ENCODE data around the gene MISFA.
A peak's percentile ranks its signal among the peaks of the same experiment; 100 is the strongest.
"Not testable (repeated sequence)": the region's sequence is repeated elsewhere in the genome, so short reads cannot be mapped to it uniquely, and the experiment has no call there.

MISFA gene

GRCh38 chr11:18578975-18579598 lies 20.5 kb upstream of the MISFA start:
- no peak for DNase-seq (ENCODE audit: extremely low read depth, low read depth)
- TF ChIP-seq, protein P1, sequence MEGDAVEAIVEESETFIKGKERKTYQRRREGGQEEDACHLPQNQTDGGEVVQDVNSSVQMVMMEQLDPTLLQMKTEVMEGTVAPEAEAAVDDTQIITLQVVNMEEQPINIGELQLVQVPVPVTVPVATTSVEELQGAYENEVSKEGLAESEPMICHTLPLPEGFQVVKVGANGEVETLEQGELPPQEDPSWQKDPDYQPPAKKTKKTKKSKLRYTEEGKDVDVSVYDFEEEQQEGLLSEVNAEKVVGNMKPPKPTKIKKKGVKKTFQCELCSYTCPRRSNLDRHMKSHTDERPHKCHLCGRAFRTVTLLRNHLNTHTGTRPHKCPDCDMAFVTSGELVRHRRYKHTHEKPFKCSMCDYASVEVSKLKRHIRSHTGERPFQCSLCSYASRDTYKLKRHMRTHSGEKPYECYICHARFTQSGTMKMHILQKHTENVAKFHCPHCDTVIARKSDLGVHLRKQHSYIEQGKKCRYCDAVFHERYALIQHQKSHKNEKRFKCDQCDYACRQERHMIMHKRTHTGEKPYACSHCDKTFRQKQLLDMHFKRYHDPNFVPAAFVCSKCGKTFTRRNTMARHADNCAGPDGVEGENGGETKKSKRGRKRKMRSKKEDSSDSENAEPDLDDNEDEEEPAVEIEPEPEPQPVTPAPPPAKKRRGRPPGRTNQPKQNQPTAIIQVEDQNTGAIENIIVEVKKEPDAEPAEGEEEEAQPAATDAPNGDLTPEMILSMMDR (IDR thresholded peaks at IDR 0.05; ENCODE audit: low read depth, low read length, missing control alignments) = no peak
- H3K4me3 ChIP-seq (replicated peaks; ENCODE audit: low read depth, low read length) = no peak overlapping the region

GRCh38 chr11:18580113-18580766 lies 19.3 kb upstream of the MISFA start:
- no peak overlapping the region for H3K4me3 ChIP-seq (replicated peaks; ENCODE audit: low read depth, low read length)
- TF ChIP-seq, protein P1 (IDR thresholded peaks at IDR 0.05; ENCODE audit: low read depth, low read length, missing control alignments) = no peak
- DNase-seq (ENCODE audit: extremely low read depth, low read depth) = no peak

DNA sequence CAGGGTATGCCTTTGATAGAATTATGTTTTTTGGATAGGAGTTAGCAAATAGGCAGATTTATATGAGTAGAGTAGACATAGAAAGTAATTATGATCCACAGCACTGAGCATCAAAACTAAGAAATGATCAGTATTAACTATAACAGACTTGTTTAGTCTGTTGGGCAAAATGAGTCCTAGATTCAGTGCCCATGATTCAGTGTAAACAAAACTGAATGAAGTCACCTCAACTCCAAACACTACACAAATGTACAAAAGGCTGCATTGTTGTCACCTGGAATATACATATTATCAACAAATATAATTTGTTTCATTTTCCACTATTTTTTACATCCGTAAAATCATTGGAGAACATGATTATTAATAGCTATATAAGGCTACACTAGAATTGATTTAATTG lies 17.8 kb upstream of the MISFA start:
- H3K4me3 ChIP-seq (replicated peaks; ENCODE audit: low read depth, low read length) = no peak overlapping the region
- TF ChIP-seq, protein P1 (IDR thresholded peaks at IDR 0.05; ENCODE audit: low read depth, low read length, missing control alignments) = no peak
- DNase-seq (ENCODE audit: extremely low read depth, low read depth) = no peak

GRCh38 chr11:18588297-18589252 lies 11.0 kb upstream of the MISFA start, which contains the start of gene UEVLD:
Gene UEVLD, minus strand, starts transcription at chr11:18588734. Its CDS starts 80 bp downstream, at chr11:18588654.
- H3K4me3 ChIP-seq (replicated peaks; ENCODE audit: low read depth, low read length) = peak within 1 kb of the TSS; percentile 82
- TF ChIP-seq, protein P1 (IDR thresholded peaks at IDR 0.05; ENCODE audit: low read depth, low read length, missing control alignments) = no peak
- peak; percentile 57 for DNase-seq (ENCODE audit: extremely low read depth, low read depth)

GRCh38 chr11:18590571-18590970 lies 9.0 kb upstream of the MISFA start:
- TF ChIP-seq, protein P1 (IDR thresholded peaks at IDR 0.05; ENCODE audit: low read depth, low read length, missing control alignments) = no peak
- peak overlapping the region; percentile 82 for H3K4me3 ChIP-seq (replicated peaks; ENCODE audit: low read depth, low read length)
- DNase-seq (ENCODE audit: extremely low read depth, low read depth) = no peak

DNA sequence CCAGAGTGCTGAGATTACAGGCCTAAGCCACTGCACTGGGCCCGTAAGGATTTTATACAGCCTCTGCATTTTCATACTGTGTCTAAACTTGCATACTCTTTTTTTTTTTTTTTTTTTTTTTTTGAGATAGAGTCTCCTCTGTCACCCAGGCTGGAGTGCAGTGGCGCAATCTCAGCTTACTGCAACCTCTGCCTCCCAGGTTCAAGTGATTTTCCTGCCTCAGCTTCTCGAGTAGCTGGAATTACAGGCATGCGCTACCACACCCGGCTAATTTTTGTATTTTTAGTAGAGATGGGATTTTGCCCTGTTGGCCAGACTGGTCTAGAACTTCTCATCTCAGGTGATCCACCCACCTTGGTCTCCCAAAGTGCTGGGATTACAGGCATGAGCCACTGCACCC lies 5.5 kb upstream of the MISFA start:
- not testable (repeated sequence) for H3K4me3 ChIP-seq (replicated peaks; ENCODE audit: low read depth, low read length); DNase-seq (ENCODE audit: extremely low read depth, low read depth)

Measured in HFF-Myc (cell line).